ENCODE measurements around the gene TALDO1. TPM values are rescaled to one million over a fixed set of nuclear protein-coding genes. Genes with fewer than 3 reads are reported as not detected.

TALDO1 gene
- total and polyA plus RNA-seq, 4 donors = 72.5 to 181 (median 128) TPM

DNA sequence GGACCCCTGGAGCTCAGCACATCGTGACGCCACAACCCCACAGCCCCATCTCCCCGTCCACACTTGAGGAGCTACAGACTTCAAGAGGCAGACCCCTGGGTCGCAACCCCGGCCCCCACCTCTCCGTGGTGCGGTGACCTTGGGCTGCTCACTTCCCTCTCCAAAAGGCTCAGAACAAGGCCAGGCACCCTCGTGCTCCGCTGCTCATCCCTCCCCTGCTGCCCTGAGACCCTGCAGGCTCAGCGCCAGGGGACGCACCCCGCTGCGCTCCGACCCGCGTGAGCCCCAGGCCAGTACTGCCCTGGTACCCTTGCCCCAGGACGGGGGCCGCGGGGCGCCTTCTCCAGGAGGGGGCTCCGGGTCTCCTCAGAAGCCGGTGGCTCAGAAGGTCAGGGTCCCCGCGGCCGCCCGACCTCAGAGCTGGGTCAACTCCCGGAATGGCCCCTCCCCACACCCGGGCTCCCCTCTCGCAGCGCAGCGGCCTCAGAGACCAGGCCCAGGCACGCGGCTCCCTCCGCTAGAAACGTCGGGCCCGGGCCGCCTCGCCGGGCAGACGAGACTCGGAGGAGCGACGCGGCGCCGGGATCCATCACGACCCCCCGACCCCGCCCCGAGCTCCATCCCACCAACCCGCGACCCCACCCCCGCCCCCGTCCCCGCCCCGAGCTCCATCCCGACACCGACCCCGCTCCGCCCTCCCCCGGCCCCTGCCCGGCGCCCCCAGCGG lies 29.5 kb downstream of the TALDO1 start:
- Histone ChIP-seq H3K9me3 (ENCODE audit: control insufficient read depth in 4 of 4, low read length in 3 of 4) (no peaks in the 10 kb centered on the region), H3K27ac (ENCODE audit: low read depth in 1 of 2, low read length in 2 of 2) (peak overlapping the region; percentile 70 to 77), H3K27me3 (ENCODE audit: control insufficient read depth in 4 of 4, insufficient read depth in 4 of 4, low read length in 3 of 4) (no peaks in the 10 kb centered on the region), H3K4me3 (ENCODE audit: low read depth in 1 of 3, low read length in 3 of 3) (peak overlapping the region; percentile 72 to 95 (median 75)), H3K9ac (ENCODE audit: low read depth in 1 of 2, low read length in 2 of 2) (peak overlapping the region in 1 of 2 donors; percentile 32), H3K36me3 (ENCODE audit: control insufficient read depth in 4 of 4, insufficient read depth in 3 of 4, low read depth in 1 of 4, low read length in 3 of 4) (peaks cover 0 to 12% (median 7%) of the 10 kb centered on the region in 4 donors), H3K4me1 (ENCODE audit: control insufficient read depth in 4 of 4, insufficient read depth in 4 of 4, low read length in 3 of 4) (peaks cover 13 to 37% (median 21%) of the 10 kb centered on the region in 4 donors)
- WGBS = 3% methylated on average over 65 of the region's 65 CpGs
- no peak for TF ChIP-seq EGR1 (IDR thresholded peaks at IDR 0.05; ENCODE audit: low read depth in 2 of 2)
- TF ChIP-seq GABPA (IDR thresholded peaks at IDR 0.05 in 1 of 2, conservative IDR thresholded peaks at IDR 0.05 in 1 of 2) = no peak
- TF ChIP-seq FOXA2 (IDR thresholded peaks at IDR 0.05) = no peak
- TF ChIP-seq, protein P1, sequence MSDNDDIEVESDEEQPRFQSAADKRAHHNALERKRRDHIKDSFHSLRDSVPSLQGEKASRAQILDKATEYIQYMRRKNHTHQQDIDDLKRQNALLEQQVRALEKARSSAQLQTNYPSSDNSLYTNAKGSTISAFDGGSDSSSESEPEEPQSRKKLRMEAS (IDR thresholded peaks at IDR 0.05) = no peak
- TF ChIP-seq, protein P2, sequence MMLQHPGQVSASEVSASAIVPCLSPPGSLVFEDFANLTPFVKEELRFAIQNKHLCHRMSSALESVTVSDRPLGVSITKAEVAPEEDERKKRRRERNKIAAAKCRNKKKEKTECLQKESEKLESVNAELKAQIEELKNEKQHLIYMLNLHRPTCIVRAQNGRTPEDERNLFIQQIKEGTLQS (IDR thresholded peaks at IDR 0.05) = no peak
- no peak for TF ChIP-seq FOXA1 (IDR thresholded peaks at IDR 0.05)
- TF ChIP-seq SP1 (IDR thresholded peaks at IDR 0.05) = no peak
- no peak for TF ChIP-seq TAF1 (conservative IDR thresholded peaks at IDR 0.05)
- no peak for TF ChIP-seq RXRA (IDR thresholded peaks at IDR 0.05)
- no peak for TF ChIP-seq HNF4G (IDR thresholded peaks at IDR 0.05)
- TF ChIP-seq RAD21 (IDR thresholded peaks at IDR 0.05) = no peak
- no peak for TF ChIP-seq ZBTB33 (IDR thresholded peaks at IDR 0.05)
- TF ChIP-seq NR2F2 (IDR thresholded peaks at IDR 0.05) = no peak
- DNase-seq (ENCODE audit: low spot score) = no peak

- TF ChIP-seq ZBTB33 (IDR thresholded peaks at IDR 0.05) (no peak), YY1 (IDR thresholded peaks at IDR 0.05) (no peak)
- TF ChIP-seq, protein P1 (IDR thresholded peaks at IDR 0.05) = no peak
- TF ChIP-seq, protein P3, sequence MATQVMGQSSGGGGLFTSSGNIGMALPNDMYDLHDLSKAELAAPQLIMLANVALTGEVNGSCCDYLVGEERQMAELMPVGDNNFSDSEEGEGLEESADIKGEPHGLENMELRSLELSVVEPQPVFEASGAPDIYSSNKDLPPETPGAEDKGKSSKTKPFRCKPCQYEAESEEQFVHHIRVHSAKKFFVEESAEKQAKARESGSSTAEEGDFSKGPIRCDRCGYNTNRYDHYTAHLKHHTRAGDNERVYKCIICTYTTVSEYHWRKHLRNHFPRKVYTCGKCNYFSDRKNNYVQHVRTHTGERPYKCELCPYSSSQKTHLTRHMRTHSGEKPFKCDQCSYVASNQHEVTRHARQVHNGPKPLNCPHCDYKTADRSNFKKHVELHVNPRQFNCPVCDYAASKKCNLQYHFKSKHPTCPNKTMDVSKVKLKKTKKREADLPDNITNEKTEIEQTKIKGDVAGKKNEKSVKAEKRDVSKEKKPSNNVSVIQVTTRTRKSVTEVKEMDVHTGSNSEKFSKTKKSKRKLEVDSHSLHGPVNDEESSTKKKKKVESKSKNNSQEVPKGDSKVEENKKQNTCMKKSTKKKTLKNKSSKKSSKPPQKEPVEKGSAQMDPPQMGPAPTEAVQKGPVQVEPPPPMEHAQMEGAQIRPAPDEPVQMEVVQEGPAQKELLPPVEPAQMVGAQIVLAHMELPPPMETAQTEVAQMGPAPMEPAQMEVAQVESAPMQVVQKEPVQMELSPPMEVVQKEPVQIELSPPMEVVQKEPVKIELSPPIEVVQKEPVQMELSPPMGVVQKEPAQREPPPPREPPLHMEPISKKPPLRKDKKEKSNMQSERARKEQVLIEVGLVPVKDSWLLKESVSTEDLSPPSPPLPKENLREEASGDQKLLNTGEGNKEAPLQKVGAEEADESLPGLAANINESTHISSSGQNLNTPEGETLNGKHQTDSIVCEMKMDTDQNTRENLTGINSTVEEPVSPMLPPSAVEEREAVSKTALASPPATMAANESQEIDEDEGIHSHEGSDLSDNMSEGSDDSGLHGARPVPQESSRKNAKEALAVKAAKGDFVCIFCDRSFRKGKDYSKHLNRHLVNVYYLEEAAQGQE (IDR thresholded peaks at IDR 0.05) = no peak
- no peaks in the 10 kb centered on the region for H3K27me3 ChIP-seq (ENCODE audit: control insufficient read depth in 4 of 4, insufficient read depth in 4 of 4, low read length in 3 of 4)
- 1% methylated on average over 110 of the region's 110 CpGs for WGBS
- H3K4me3 ChIP-seq (ENCODE audit: low read depth in 1 of 3, low read length in 3 of 3) = peak within 1 kb of the TSS; percentile 73 to 95 (median 75)
- H3K27ac ChIP-seq (ENCODE audit: low read depth in 1 of 2, low read length in 2 of 2) = peak within 1 kb of the TSS; percentile 70 to 77
- no peaks in the 10 kb centered on the region for H3K9me3 ChIP-seq (ENCODE audit: control insufficient read depth in 4 of 4, low read length in 3 of 4)
- peak within 1 kb of the TSS in 1 of 2 donors; percentile 32 for H3K9ac ChIP-seq (ENCODE audit: low read depth in 1 of 2, low read length in 2 of 2)
- peaks cover 13 to 37% (median 21%) of the 10 kb centered on the region in 4 donors for H3K4me1 ChIP-seq (ENCODE audit: control insufficient read depth in 4 of 4, insufficient read depth in 4 of 4, low read length in 3 of 4)
- H3K36me3 ChIP-seq (ENCODE audit: control insufficient read depth in 4 of 4, insufficient read depth in 3 of 4, low read depth in 1 of 4, low read length in 3 of 4) = peaks cover 0 to 12% (median 4%) of the 10 kb centered on the region in 4 donors
- peak; percentile 96 for DNase-seq (ENCODE audit: low spot score)
Observed at GRCh38 chr11:777288-778255, 30.3 kb downstream of the TALDO1 start, which contains the start of gene GATD1. GATD1 (minus strand) TSS chr11:777487; CDS start chr11:777462, 25 bp downstream.
